Hepatocyte (in vitro differentiated cells): ENCODE data around the gene HOXC6. TPM values are rescaled to one million over a fixed set of nuclear protein-coding genes. Genes with fewer than 3 reads are reported as not detected.

Experiments
- DNase-seq: peaks from one replicate; pipeline ENCODE4 v3.0.0-alpha.2; 2016; ENCODE audit warnings: low spot score
- H2AFZ ChIP-seq: fragments of 200-600 bp; sonication (generic); 2 replicates; pipeline ENCODE4 v1.6.0; 2016; ENCODE audit warnings: antibody characterized with exemption, mild to moderate bottlenecking
- H3K27ac ChIP-seq: fragments of 200-600 bp; sonication (generic); 2 replicates; pipeline ENCODE4 v1.5.1; 2016; ENCODE audit warnings: mild to moderate bottlenecking
- H3K27me3 ChIP-seq: fragments of 200-600 bp; sonication (generic); 2 replicates; pipeline ENCODE4 v1.6.1; 2016
- H3K36me3 ChIP-seq: fragments of 200-600 bp; sonication (generic); replicated peaks from 2 replicates; pipeline ENCODE4 v1.5.1; 2016; ENCODE audit warnings: low read depth; ENCODE audit not compliant: insufficient read depth
- H3K4me1 ChIP-seq: fragments of 200-600 bp; sonication (generic); 2 replicates; pipeline ENCODE4 v1.5.1; 2016; ENCODE audit warnings: mild to moderate bottlenecking, moderate library complexity; ENCODE audit not compliant: insufficient read depth
- H3K4me2 ChIP-seq: fragments of 200-600 bp; sonication (generic); 2 replicates; pipeline ENCODE4 v1.6.0; 2016
- H3K4me3 ChIP-seq: fragments of 200-600 bp; sonication (generic); 2 replicates; pipeline ENCODE4 v1.5.1; 2016; ENCODE audit warnings: mild to moderate bottlenecking
- H3K79me2 ChIP-seq: fragments of 200-600 bp; sonication (generic); 2 replicates; pipeline ENCODE4 v1.6.0; 2017; ENCODE audit warnings: mild to moderate bottlenecking
- H3K9me2 ChIP-seq: fragments of 200-600 bp; sonication (generic); replicated peaks from 2 replicates; pipeline ENCODE4 v1.6.0; 2017; ENCODE audit warnings: mild to moderate bottlenecking; ENCODE audit not compliant: insufficient read depth
- H3K9me3 ChIP-seq: fragments of 200-600 bp; sonication (generic); 2 replicates; pipeline ENCODE4 v1.5.1; 2016; ENCODE audit warnings: low read depth, mild to moderate bottlenecking
- H4K20me1 ChIP-seq: fragments of 200-600 bp; sonication (generic); 2 replicates; pipeline ENCODE4 v1.6.0; 2016; ENCODE audit warnings: mild to moderate bottlenecking; ENCODE audit not compliant: insufficient read depth, poor library complexity, severe bottlenecking
- EZH2 ChIP-seq: fragments of 200-600 bp; sonication (generic); IDR thresholded peaks from 2 replicates; pipeline ENCODE4 v1.6.1; 2016; ENCODE audit warnings: antibody characterized with exemption, mild to moderate bottlenecking, borderline replicate concordance
- EZH2phosphoT487 ChIP-seq: fragments of 200-600 bp; sonication (generic); IDR thresholded peaks from one replicate; pipeline ENCODE4 v1.6.1; 2018; ENCODE audit warnings: antibody characterized with exemption, mild to moderate bottlenecking, low read depth, moderate library complexity; ENCODE audit not compliant: unreplicated experiment, severe bottlenecking
- WGBS: methylation state at CpG from one replicate; pipeline ENCODE4 v1.1.6; 2016; ENCODE audit warnings: low lambda C conversion rate; ENCODE audit errors: missing lambda C conversion rate; 5-methylcytosine and 5-hydroxymethylcytosine counted together
- polyA plus RNA-seq: library from polyadenylated mRNA; unstranded; fragments of >200 nt; fragmentation: Nextera tagmentation; extraction: Ambion mirVana; gene quantifications from 2 replicates; pipeline ENCODE4 v1.2.1, GENCODE V29; 2016
- total RNA-seq: library from RNA; depleted of rRNA; stranded (reverse); fragments of >200 nt; gene quantifications from 2 replicates; pipeline ENCODE4 v1.2.3, GENCODE V29; 2014
- TF ChIP-seq, protein P1 (sequence below): fragments of 200-600 bp; sonication (generic); IDR thresholded peaks from 2 replicates; pipeline ENCODE4 v1.5.1; 2016; ENCODE audit warnings: antibody characterized with exemption, mild to moderate bottlenecking; ENCODE audit not compliant: poor library complexity

Gene HOXC6
- total and polyA plus RNA-seq, 2 experiments from 2014 or later = 4.5 to 11.1 TPM

DNA sequence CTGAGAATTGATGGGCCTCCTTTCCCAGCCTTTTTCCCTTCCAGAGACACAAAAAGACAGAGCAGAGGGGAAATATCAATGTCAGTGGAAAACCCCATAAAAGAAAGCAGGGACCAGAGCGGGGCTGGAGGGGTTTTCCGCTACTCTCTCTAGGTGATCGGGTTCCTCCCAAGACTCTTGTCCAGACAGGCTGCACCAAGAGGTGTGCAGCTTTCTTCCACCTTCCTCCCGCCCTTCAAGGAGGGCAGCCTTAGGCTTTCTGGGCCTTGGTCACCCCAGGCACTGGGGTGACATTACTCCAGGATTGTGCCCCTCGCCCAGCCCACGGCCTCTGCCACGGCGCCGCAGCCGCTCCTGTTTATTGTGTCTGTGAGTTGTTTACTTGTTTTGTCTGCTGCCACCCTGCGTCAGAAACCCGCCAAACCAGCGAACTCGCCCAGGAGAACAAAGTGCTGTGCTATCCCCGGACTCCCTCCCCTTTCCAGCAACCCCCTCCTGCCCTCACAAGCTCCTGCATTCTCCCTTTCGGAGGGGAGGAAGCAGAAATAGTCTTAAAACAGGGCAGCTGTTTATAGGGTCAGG, 6.7 kb upstream of the HOXC6 start:
- no peaks in the 10 kb centered on the region for H4K20me1 ChIP-seq
- H3K27ac ChIP-seq = peak overlapping the region; percentile 34
- H3K79me2 ChIP-seq = peaks cover 63% of the 10 kb centered on the region
- no peak for DNase-seq
- TF ChIP-seq, protein P1, sequence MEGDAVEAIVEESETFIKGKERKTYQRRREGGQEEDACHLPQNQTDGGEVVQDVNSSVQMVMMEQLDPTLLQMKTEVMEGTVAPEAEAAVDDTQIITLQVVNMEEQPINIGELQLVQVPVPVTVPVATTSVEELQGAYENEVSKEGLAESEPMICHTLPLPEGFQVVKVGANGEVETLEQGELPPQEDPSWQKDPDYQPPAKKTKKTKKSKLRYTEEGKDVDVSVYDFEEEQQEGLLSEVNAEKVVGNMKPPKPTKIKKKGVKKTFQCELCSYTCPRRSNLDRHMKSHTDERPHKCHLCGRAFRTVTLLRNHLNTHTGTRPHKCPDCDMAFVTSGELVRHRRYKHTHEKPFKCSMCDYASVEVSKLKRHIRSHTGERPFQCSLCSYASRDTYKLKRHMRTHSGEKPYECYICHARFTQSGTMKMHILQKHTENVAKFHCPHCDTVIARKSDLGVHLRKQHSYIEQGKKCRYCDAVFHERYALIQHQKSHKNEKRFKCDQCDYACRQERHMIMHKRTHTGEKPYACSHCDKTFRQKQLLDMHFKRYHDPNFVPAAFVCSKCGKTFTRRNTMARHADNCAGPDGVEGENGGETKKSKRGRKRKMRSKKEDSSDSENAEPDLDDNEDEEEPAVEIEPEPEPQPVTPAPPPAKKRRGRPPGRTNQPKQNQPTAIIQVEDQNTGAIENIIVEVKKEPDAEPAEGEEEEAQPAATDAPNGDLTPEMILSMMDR = peak; percentile 21
- TF ChIP-seq EZH2phosphoT487 = no peak
- TF ChIP-seq EZH2 = no peak
- peaks cover 86% of the 10 kb centered on the region for H3K27me3 ChIP-seq
- H2AFZ ChIP-seq = no peak overlapping the region
- H3K4me2 ChIP-seq = peak overlapping the region; percentile 90
- no peaks in the 10 kb centered on the region for H3K9me3 ChIP-seq
- H3K4me1 ChIP-seq = peaks cover 23% of the 10 kb centered on the region
- no peak overlapping the region for H3K4me3 ChIP-seq
- no peaks in the 10 kb centered on the region for H3K9me2 ChIP-seq
- WGBS = 13% methylated on average over 16 of the region's 16 CpGs
- no peaks in the 10 kb centered on the region for H3K36me3 ChIP-seq

DNA sequence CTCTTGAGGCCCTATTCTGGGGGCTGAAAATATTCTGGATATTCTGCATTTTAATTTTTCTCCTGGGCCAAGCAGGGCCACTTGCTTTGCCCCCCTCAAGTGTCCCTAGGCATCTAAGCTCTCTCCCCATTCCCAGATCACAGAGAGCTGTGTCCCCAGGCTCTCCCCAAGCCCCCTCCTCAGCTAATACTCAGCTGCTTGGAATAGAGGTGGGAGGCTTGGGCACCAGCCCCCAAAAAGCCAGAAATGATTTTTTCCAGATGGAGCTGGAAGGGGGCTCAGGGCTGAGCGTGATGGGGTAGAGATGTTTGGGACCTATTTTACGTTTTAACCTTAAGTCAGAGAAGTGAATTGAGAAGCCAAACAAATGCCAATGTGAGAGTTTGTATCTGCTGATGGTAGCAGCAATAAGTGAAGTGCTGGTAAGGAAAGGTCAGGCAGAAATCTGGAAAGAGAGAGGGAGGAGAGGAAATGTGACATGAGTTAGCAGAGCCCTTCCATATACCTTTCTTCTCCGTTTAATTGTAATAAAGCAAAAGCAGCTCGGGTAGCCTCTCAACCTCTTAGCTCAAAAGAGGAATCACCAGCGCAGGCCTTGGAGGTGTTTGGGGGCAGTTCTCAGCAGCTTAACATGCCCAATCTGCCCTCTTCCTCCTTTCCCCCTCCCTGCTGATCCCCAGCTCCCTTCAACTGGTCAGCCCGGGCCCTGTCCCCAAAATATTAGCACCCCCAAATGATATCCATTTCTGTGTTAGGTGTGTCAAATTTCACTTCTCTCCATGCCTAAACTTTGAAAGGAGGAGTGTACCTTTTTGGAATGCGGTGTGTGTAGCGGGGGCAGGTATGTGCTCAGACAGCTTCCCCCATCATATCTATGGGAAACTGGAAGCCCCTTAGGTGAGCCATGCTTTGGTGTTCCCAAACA, 5.0 kb upstream of the HOXC6 start:
- 25% methylated on average over 8 of the region's 8 CpGs for WGBS

GRCh38 chr12:54024127-54024526, 4.1 kb upstream of the HOXC6 start:
- H3K27me3 ChIP-seq = peaks cover 97% of the 10 kb centered on the region
- 12% methylated on average over 17 of the region's 17 CpGs for WGBS
- no peak overlapping the region for H3K4me3 ChIP-seq
- H3K9me3 ChIP-seq = no peaks in the 10 kb centered on the region
- H3K4me2 ChIP-seq = peak overlapping the region; percentile 70
- no peak overlapping the region for H2AFZ ChIP-seq
- peaks cover 29% of the 10 kb centered on the region for H3K4me1 ChIP-seq
- no peak for TF ChIP-seq EZH2
- TF ChIP-seq, protein P1 = no peak
- peak; percentile 34 for TF ChIP-seq EZH2phosphoT487
- no peak overlapping the region for H3K27ac ChIP-seq
- H3K9me2 ChIP-seq = no peaks in the 10 kb centered on the region
- H4K20me1 ChIP-seq = no peaks in the 10 kb centered on the region
- no peaks in the 10 kb centered on the region for H3K36me3 ChIP-seq
- H3K79me2 ChIP-seq = peaks cover 62% of the 10 kb centered on the region
- DNase-seq = no peak

More for the DNA sequence above, 5.0 kb upstream of the HOXC6 start:
- Histone ChIP-seq H3K79me2 (peaks cover 67% of the 10 kb centered on the region), H3K4me2 (peak overlapping the region; percentile 70), H3K9me2 (no peaks in the 10 kb centered on the region), H3K4me3 (no peak overlapping the region), H3K27me3 (peaks cover 95% of the 10 kb centered on the region), H2AFZ (no peak overlapping the region), H3K27ac (no peak overlapping the region), H3K4me1 (peaks cover 27% of the 10 kb centered on the region), H3K9me3 (no peaks in the 10 kb centered on the region), H4K20me1 (no peaks in the 10 kb centered on the region), H3K36me3 (no peaks in the 10 kb centered on the region)
- TF ChIP-seq, protein P1 = no peak
- peak; percentile 36 for TF ChIP-seq EZH2
- no peak for TF ChIP-seq EZH2phosphoT487
- no peak for DNase-seq
